ENCODE data around the gene TMEM273. TPM values are rescaled to one million over a fixed set of nuclear protein-coding genes. Genes with fewer than 3 reads are reported as not detected.

Gene TMEM273
- total RNA-seq, 1 donor from 2014 or later, result not detected

DNA sequence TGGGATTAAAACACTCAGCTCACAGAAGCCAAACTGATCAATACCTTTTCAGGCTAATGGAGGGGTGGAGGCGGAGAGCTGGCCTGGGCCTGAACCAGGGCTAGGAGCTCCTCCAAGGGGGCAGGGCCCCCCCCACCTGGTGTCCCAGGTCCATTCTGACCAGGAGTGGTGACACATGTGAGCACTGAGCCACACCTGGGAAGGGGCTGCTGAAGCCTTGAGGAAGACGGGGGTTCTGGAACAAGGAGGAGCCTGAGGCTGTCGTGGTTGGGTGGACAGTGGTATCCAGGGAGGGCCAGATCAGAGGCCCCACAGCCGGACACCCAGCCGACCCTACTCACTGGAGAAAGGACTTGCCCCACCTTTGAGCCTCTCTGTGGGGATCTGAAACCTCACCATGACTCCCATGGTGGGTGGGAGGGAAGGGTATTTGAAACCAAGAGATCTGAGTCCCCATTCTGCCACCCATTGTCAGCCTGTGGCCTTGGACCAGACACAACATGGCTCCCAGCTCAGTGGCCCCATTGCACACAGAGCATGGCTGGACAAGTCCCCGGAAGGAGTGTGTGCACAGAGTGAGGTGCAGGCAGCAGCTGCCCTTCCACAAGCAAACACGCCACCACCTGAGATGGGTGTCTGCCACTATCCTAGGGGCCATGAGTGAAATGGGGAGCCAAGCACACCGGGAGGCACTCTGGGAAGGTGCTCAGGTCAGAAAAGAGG is 12.4 kb downstream of the TMEM273 start:
- DNase-seq (ENCODE audit: extremely low spot score, unreplicated experiment), result no peak
- no peaks in the 10 kb centered on the region for H3K36me3 Mint-ChIP-seq
- H3K27ac Mint-ChIP-seq, result no peak overlapping the region
- peaks cover 3% of the 10 kb centered on the region for H3K27me3 Mint-ChIP-seq
- H3K9me3 Mint-ChIP-seq, result no peaks in the 10 kb centered on the region
- TF ChIP-seq, protein P1, sequence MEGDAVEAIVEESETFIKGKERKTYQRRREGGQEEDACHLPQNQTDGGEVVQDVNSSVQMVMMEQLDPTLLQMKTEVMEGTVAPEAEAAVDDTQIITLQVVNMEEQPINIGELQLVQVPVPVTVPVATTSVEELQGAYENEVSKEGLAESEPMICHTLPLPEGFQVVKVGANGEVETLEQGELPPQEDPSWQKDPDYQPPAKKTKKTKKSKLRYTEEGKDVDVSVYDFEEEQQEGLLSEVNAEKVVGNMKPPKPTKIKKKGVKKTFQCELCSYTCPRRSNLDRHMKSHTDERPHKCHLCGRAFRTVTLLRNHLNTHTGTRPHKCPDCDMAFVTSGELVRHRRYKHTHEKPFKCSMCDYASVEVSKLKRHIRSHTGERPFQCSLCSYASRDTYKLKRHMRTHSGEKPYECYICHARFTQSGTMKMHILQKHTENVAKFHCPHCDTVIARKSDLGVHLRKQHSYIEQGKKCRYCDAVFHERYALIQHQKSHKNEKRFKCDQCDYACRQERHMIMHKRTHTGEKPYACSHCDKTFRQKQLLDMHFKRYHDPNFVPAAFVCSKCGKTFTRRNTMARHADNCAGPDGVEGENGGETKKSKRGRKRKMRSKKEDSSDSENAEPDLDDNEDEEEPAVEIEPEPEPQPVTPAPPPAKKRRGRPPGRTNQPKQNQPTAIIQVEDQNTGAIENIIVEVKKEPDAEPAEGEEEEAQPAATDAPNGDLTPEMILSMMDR (conservative IDR thresholded peaks at IDR 0.05), result no peak
- H3K4me3 Mint-ChIP-seq, result no peak overlapping the region
- H3K4me1 Mint-ChIP-seq (ENCODE audit: unreplicated experiment), result peaks cover 4% of the 10 kb centered on the region

DNA sequence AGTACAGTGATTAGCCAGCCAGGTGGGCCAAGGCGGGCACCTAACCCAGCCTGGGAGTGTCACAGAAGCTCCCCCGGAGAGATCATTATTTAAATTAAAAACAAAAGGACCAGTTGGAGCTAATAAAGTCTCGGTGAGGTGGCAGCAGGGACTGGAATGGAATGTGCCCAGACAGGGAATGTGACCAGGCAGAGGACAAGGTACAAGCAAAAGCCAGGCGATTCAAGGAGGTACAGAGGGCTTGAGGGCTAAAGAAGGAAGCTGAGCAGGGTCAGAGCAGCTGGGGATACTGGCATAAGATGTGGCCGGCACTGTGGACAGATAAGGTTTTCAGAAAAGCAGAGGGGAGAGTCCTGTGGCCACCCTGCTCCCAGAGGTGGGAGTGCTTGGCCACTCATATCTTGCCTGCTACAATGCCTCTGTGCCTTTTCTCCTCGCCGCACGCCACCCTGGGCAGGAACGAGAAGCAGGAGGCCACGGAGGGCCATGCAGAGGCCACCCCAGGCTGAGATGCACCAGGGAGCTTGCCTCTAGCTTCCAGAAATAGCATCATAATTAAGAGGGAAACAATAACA is 13.2 kb downstream of the TMEM273 start:
- TF ChIP-seq, protein P1 (conservative IDR thresholded peaks at IDR 0.05), result no peak
- H3K4me3 Mint-ChIP-seq, result no peak overlapping the region
- peak; percentile 27 for DNase-seq (ENCODE audit: extremely low spot score, unreplicated experiment)
- peaks cover 4% of the 10 kb centered on the region for H3K4me1 Mint-ChIP-seq (ENCODE audit: unreplicated experiment)
- H3K36me3 Mint-ChIP-seq, result no peaks in the 10 kb centered on the region
- H3K27ac Mint-ChIP-seq, result no peak overlapping the region
- no peaks in the 10 kb centered on the region for H3K9me3 Mint-ChIP-seq
- H3K27me3 Mint-ChIP-seq, result peaks cover 3% of the 10 kb centered on the region

DNA sequence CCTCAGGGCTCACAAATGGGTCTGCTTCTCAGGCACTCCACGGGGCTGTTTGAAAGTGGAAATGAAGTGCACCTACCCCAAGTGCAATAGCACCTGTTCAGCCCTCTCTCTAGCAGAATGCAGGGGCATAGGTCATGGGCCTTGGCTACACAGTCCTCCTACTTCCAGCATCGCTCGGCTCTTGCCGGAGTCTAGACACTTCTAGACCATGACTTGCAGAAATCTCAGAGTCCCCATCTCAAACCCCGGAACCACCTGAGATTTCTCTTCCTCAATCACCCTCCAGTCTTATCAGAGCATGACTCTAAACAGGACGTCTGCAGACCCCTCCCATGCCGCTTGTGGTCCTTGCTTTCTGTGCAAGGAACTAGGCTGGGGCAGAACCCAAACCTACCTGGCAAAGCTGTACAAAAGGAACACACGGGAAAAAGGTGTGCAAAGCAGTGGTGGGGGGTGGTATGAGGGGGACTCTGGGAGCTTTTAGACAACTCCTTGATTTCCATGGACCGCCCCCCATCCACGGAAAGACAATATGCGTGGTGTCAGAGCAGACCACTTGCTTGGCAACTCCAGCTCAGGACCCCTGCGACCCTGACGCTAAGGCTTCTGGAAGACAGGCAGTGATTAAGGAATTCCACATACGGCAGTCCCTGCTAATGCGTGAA is 13.8 kb downstream of the TMEM273 start:
- Mint-ChIP-seq H3K36me3 (no peaks in the 10 kb centered on the region), H3K9me3 (no peaks in the 10 kb centered on the region), H3K27me3 (peaks cover 3% of the 10 kb centered on the region), H3K4me1 (ENCODE audit: unreplicated experiment) (peaks cover 4% of the 10 kb centered on the region), H3K27ac (no peak overlapping the region), H3K4me3 (no peak overlapping the region)
- TF ChIP-seq, protein P1 (conservative IDR thresholded peaks at IDR 0.05), result no peak
- DNase-seq (ENCODE audit: extremely low spot score, unreplicated experiment), result peak; percentile 45

DNA sequence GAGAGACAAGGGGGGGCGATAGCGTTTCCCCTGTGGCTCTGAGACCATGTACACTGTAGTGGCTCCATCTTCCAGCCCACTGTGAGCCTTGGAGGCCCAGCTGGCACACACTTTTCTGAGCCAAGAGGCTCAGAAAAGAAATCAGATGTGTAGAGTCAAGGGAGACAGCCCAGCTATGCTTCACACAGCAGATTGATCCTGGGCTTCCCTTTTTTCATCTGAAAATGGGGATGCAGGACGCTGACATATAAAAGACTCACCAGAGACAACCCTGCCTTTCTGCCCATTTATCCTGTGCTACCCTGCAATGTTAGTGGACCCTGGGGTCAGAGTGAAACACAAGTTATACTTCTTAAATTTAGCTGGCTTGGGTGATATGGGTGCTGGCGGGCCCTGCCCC is 14.3 kb downstream of the TMEM273 start:
- TF ChIP-seq, protein P1 (conservative IDR thresholded peaks at IDR 0.05), result no peak
- Mint-ChIP-seq H3K36me3 (no peaks in the 10 kb centered on the region), H3K27ac (no peak overlapping the region), H3K4me1 (ENCODE audit: unreplicated experiment) (peaks cover 4% of the 10 kb centered on the region), H3K9me3 (no peaks in the 10 kb centered on the region), H3K27me3 (peaks cover 3% of the 10 kb centered on the region), H3K4me3 (no peak overlapping the region)
- DNase-seq (ENCODE audit: extremely low spot score, unreplicated experiment), result no peak

DNA sequence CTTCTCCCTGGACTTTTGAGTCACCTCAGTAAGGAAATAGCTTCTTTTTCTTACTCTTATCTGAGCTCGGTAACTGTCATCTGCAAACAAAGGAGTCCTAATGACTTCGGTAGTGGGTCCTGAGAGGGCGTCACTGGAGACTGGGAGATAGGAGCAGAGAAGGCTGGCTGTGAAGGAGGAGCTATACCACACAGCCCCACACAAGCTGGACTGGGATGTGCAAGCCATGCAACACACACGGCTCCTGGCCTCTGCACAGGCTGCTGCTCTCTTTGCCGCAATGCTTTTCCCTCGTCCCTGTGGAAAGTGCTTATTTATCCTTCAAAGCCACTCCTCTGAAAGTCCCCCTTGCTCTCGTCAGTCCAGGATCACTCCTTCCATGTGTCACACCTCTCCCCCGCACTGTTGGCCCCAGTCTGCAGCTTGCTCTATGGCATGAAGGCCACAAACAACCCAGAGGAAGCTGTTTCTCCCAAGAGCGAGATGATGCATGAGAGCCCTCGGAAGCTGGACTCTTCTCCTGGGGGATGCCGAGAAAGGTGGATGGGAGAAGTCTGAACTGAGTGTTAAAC is 14.9 kb downstream of the TMEM273 start:
- Mint-ChIP-seq H3K36me3 (no peaks in the 10 kb centered on the region), H3K27ac (no peak overlapping the region)

More for the DNA sequence above, 14.9 kb downstream of the TMEM273 start:
- TF ChIP-seq, protein P1 (conservative IDR thresholded peaks at IDR 0.05), result no peak
- Mint-ChIP-seq H3K4me1 (ENCODE audit: unreplicated experiment) (peaks cover 5% of the 10 kb centered on the region), H3K9me3 (no peaks in the 10 kb centered on the region), H3K4me3 (no peak overlapping the region), H3K27me3 (peaks cover 4% of the 10 kb centered on the region)
- DNase-seq (ENCODE audit: extremely low spot score, unreplicated experiment), result no peak

All from type B pancreatic cell (in vitro differentiated cells).